T-helper 9 cell (primary cell): Measurements from ENCODE around the gene AURKAIP1.

ENCODE experiments used
- DNase-seq: peaks from one replicate; pipeline ENCODE4 v3.0.0-alpha.2; 2020

The AURKAIP1 gene

GRCh38 chr1:1331068-1331965 lies 43.7 kb downstream of the AURKAIP1 start, which contains the start of gene TAS1R3:
TAS1R3 (plus strand) TSS chr1:1331280; CDS start chr1:1331346, 66 bp downstream.
- no peak for DNase-seq

GRCh38 chr1:1330366-1331067 lies 44.5 kb downstream of the AURKAIP1 start:
- DNase-seq: no peak

DNA sequence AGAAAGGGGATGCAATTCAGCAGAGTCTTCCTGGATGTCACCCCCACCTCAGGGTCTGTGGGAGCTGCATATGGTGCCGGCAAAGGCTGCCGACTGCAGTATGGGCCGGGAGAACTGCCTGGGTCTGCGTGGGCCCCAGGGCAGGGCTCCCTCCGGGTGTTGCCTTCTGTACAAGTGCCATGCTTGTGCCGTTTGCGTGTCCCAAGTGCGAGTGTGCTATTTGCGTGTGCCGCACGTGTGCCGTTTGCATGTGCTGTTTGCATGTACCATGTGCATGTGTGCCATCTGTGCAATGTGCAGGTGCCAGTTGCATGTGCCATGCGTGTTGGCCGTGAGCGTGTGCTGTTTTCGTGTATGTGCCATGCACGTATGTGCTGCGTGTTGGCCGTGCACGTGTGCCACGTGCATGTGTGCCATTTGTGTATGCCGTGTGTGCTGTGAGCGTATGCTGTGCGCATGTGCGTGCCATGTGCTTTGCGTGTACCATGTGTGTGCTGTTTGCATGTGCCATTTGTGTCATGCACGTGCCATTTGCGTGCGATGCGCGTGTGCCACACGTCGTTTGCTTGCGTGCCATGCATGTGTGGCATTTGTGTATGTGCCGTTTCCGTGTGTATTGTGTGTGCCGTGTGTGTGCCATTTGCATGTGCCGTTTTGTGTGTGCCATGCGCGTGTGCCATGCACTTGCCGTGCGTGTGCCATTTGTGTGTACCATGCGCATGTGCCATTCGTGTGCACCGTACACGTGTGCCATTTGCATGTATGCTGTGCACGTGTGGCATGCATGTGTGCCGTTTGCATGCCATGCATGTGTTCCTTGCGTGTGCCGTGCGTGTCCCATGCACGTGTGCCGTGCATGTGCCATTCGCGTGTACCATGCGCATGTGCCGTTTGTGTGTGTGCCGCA lies 45.5 kb downstream of the AURKAIP1 start:
- DNase-seq: no peak

DNA sequence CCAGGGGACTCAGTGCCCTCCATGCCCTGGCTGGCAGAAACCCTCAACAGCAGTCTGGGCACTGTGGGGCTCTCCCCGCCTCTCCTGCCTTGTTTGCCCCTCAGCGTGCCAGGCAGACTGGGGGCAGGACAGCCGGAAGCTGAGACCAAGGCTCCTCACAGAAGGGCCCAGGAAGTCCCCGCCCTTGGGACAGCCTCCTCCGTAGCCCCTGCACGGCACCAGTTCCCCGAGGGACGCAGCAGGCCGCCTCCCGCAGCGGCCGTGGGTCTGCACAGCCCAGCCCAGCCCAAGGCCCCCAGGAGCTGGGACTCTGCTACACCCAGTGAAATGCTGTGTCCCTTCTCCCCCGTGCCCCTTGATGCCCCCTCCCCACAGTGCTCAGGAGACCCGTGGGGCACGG lies 46.8 kb downstream of the AURKAIP1 start:
- DNase-seq: no peak

- no peak for DNase-seq
Observed at GRCh38 chr1:1327291-1327690, 47.7 kb downstream of the AURKAIP1 start.

DNA sequence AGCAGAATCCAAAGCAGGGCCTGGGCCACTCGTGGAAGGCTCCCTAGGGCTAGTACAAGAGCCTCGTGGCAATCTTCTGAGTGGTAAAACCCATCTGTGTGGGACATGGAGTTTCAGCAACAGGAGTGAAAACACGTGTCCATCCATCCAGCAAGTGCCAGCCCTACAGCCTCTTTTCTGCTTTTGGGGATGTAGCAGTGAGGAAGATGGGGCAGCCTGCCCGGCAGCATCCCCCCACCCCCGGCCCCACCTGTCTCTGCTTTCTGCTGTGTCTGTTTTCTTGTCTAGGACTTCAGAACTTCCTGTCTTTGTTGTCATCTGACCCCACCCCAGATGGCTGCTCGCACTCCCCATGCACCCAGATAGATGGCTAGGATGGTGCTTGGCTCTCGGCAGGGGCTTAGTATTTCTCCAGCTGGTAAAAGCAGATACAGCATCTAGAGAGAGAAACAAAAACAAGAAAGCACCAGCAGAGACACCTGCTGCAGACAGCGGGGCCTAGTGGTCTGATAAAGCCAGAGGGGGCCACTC lies 48.9 kb downstream of the AURKAIP1 start:
- no peak for DNase-seq

DNA sequence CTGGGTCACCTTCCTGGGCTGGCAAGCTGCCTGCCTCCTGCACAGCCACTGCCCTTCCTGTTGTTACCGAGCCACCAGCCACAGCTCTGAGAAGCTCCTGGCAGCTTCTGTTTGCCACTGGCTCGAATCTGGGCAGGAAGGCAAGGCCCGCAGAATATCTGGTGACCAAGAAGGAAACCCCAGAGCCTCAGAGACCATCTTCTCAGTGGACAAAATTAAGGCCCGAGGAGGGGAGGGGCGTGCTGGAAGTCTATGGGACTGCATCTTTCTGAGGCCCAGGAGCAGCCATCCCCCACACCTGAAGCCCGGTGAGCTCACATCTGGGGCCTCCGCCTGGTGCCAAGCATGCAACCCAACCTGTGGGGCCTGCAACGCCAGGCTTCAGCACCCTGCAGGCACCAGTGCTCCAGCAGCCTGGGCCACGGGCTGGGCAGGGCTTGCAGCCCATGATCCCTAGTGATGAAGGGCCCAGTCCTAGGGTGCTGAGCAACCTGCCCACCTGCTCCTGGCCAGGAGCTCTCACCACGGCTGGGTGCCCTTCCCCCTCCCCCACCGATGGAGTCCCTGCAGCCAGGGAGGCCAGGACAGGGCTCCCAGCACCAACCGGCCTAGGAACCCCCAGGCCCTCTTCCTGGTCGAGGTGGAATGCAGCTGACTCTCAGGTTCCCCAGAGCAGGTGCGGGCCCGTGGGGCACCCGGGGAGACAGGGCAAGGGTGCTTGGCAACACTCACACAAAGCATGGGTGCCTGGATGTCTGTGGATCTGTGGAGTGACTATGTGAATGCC lies 49.5 kb downstream of the AURKAIP1 start:
- no peak for DNase-seq

GRCh38 chr1:1324524-1325287 lies 50.3 kb downstream of the AURKAIP1 start, which contains the start of the genes CPTP and INTS11:
CPTP (plus strand) TSS chr1:1324802; CDS start chr1:1326911, 2,109 bp downstream.
INTS11 (minus strand) TSS chr1:1324660; CDS start chr1:1324608, 52 bp downstream.
- DNase-seq: peak; percentile 96

DNA sequence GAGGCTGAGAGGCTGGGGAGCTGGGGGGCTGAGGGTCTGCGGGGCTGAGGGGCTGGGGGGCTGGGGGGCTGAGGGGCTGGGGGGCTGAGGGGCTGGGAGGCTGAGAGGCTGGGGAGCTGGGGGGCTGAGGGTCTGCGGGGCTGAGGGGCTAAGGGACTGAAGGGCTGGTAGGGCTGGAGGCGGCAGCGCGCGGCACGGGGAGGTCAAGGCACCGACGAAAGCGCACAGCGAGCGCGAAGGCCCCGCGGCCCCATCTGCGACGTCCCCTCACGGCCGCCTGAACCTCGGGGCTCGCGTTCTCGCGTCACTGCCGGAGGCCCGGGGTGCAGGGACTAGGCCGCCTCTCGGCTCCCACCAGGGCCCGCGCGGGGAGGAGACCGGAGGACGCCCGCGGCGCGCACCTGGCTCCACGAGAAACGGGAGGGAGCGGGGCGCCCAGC lies 50.9 kb downstream of the AURKAIP1 start:
- DNase-seq: no peak
